ENCODE data around the gene GDI1.
A peak's percentile ranks its signal among the peaks of the same experiment; 100 is the strongest.

GDI1 gene

GRCh38 chrX:154457491-154458115 is 20.6 kb downstream of the GDI1 start:
- no peaks in the 10 kb centered on the region for H3K4me1 ChIP-seq (ENCODE audit: control insufficient read depth, insufficient read depth, low read length)
- peaks cover 30% of the 10 kb centered on the region for H3K9me3 ChIP-seq (ENCODE audit: control insufficient read depth, insufficient read depth, low read length)
- peaks cover 13% of the 10 kb centered on the region; the same call in 1 of the 2 replicates for H3K36me3 ChIP-seq (ENCODE audit: control insufficient read depth, insufficient read depth, low read length)
- H3K27ac ChIP-seq (ENCODE audit: low read depth, low read length) = no peak overlapping the region
- H3K9ac ChIP-seq (ENCODE audit: low read depth, low read length) = no peak overlapping the region
- H3K4me3 ChIP-seq (ENCODE audit: low read depth, low read length) = peak overlapping the region; percentile 60; the same call in 1 of the 2 replicates
- H3K27me3 ChIP-seq (ENCODE audit: control insufficient read depth, insufficient read depth, low read length) = no peaks in the 10 kb centered on the region

DNA sequence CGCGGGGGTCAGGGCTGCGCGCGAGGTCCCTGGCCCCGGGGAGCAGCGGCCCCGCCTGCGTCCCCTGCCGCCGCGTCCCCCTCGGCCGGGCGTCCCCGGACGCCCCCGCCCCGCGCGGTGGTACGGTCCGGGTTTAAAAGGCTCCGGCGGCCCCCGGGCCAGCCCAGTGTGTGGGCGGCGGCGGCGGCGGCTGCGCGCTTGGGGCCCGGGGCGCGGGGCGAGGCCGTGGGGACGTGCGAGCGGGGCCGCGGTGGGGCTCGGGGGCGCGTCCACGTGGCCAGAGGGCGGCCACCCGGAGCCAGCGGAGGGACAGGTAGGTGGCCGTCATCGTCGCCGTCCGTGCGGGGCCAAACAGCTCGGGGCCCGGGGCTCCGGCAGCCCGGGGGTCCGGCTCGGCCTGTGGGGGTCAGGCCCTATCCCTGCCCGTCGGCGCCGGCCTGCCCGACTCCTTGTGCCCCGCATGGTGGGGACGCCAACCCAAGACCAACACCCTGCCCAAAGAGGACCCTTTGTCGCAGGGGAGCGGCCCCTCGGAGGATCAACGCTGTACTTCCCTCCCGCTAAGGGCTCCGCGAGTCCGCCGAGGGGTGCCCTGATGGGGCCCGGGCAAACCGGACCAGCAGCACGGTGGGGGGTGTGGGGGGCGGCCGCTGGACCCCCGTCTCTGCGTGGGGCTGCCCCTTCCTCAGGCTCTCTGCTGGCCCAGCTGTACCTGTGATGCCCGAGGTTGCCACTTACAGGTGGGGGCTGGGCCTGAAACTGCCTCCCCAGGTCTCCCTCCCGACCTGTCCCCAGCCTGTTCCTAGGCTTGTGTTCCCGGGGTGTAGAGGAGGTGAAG is 21.4 kb downstream of the GDI1 start, which contains the start of gene PLXNA3:
TSS of gene PLXNA3 (plus strand) at position 166 of the 838 bp plus-strand sequence. CDS start 1,903 bp downstream, outside the sequence.
- Histone ChIP-seq H3K4me1 (ENCODE audit: control insufficient read depth, insufficient read depth, low read length) (no peaks in the 10 kb centered on the region), H3K27ac (ENCODE audit: low read depth, low read length) (no peak within 1 kb of the TSS), H3K9me3 (ENCODE audit: control insufficient read depth, insufficient read depth, low read length) (peaks cover 31% of the 10 kb centered on the region), H3K36me3 (ENCODE audit: control insufficient read depth, insufficient read depth, low read length) (peaks cover 19% of the 10 kb centered on the region; the same call in 1 of the 2 replicates), H3K4me3 (ENCODE audit: low read depth, low read length) (peak within 1 kb of the TSS; percentile 60), H3K27me3 (ENCODE audit: control insufficient read depth, insufficient read depth, low read length) (no peaks in the 10 kb centered on the region), H3K9ac (ENCODE audit: low read depth, low read length) (no peak within 1 kb of the TSS)

- Histone ChIP-seq H3K9ac (ENCODE audit: low read depth, low read length) (no peak overlapping the region), H3K36me3 (ENCODE audit: control insufficient read depth, insufficient read depth, low read length) (peaks cover 21% of the 10 kb centered on the region; the same call in 1 of the 2 replicates), H3K9me3 (ENCODE audit: control insufficient read depth, insufficient read depth, low read length) (peaks cover 29% of the 10 kb centered on the region), H3K4me3 (ENCODE audit: low read depth, low read length) (peak overlapping the region; percentile 60), H3K27ac (ENCODE audit: low read depth, low read length) (no peak overlapping the region), H3K27me3 (ENCODE audit: control insufficient read depth, insufficient read depth, low read length) (no peaks in the 10 kb centered on the region), H3K4me1 (ENCODE audit: control insufficient read depth, insufficient read depth, low read length) (no peaks in the 10 kb centered on the region)
Observed at GRCh38 chrX:154458954-154459778, 22.2 kb downstream of the GDI1 start.

DNA sequence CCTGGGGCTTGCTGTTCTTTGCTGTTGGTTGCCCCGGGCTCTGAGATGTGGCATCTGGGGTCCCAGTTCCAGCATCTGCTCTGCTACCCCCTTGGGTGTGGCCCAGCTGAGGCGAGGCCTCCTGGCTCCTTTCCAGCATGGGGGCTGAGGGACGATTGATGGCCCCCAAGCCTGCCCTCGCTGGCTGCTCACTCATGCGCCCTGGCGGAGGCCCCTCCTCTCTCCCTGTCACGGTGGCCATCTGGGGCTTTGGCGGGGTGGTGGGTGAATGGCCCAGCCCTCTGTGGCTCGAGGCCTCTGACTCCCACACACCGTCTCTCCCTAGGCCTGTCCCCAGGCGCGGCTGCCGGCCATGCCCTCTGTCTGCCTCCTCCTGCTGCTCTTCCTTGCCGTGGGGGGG is 22.9 kb downstream of the GDI1 start:
- no peaks in the 10 kb centered on the region for H3K27me3 ChIP-seq (ENCODE audit: control insufficient read depth, insufficient read depth, low read length)
- H3K9me3 ChIP-seq (ENCODE audit: control insufficient read depth, insufficient read depth, low read length) = peaks cover 28% of the 10 kb centered on the region
- H3K27ac ChIP-seq (ENCODE audit: low read depth, low read length) = no peak overlapping the region
- no peaks in the 10 kb centered on the region for H3K4me1 ChIP-seq (ENCODE audit: control insufficient read depth, insufficient read depth, low read length)
- H3K9ac ChIP-seq (ENCODE audit: low read depth, low read length) = no peak overlapping the region
- H3K36me3 ChIP-seq (ENCODE audit: control insufficient read depth, insufficient read depth, low read length) = peaks cover 23% of the 10 kb centered on the region; the same call in 1 of the 2 replicates
- no peak overlapping the region for H3K4me3 ChIP-seq (ENCODE audit: low read depth, low read length)

- Histone ChIP-seq H3K36me3 (ENCODE audit: control insufficient read depth, insufficient read depth, low read length) (peaks cover 26% of the 10 kb centered on the region; the same call in 1 of the 2 replicates), H3K27ac (ENCODE audit: low read depth, low read length) (no peak overlapping the region), H3K27me3 (ENCODE audit: control insufficient read depth, insufficient read depth, low read length) (no peaks in the 10 kb centered on the region), H3K9me3 (ENCODE audit: control insufficient read depth, insufficient read depth, low read length) (peaks cover 28% of the 10 kb centered on the region; the same call in 1 of the 2 replicates), H3K4me1 (ENCODE audit: control insufficient read depth, insufficient read depth, low read length) (no peaks in the 10 kb centered on the region), H3K4me3 (ENCODE audit: low read depth, low read length) (no peak overlapping the region), H3K9ac (ENCODE audit: low read depth, low read length) (no peak overlapping the region)
Observed at GRCh38 chrX:154460326-154460725, 23.4 kb downstream of the GDI1 start.

GRCh38 chrX:154462396-154462795 is 25.4 kb downstream of the GDI1 start:
- H3K9me3 ChIP-seq (ENCODE audit: control insufficient read depth, insufficient read depth, low read length) = peaks cover 37% of the 10 kb centered on the region; the same call in 1 of the 2 replicates
- H3K36me3 ChIP-seq (ENCODE audit: control insufficient read depth, insufficient read depth, low read length) = peaks cover 29% of the 10 kb centered on the region; the same call in 1 of the 2 replicates
- no peak overlapping the region for H3K27ac ChIP-seq (ENCODE audit: low read depth, low read length)
- H3K4me1 ChIP-seq (ENCODE audit: control insufficient read depth, insufficient read depth, low read length) = no peaks in the 10 kb centered on the region
- no peak overlapping the region for H3K9ac ChIP-seq (ENCODE audit: low read depth, low read length)
- no peaks in the 10 kb centered on the region for H3K27me3 ChIP-seq (ENCODE audit: control insufficient read depth, insufficient read depth, low read length)
- no peak overlapping the region for H3K4me3 ChIP-seq (ENCODE audit: low read depth, low read length)

- H3K27me3 ChIP-seq (ENCODE audit: control insufficient read depth, insufficient read depth, low read length) = no peaks in the 10 kb centered on the region
- H3K27ac ChIP-seq (ENCODE audit: low read depth, low read length) = no peak overlapping the region
- no peak overlapping the region for H3K4me3 ChIP-seq (ENCODE audit: low read depth, low read length)
- H3K36me3 ChIP-seq (ENCODE audit: control insufficient read depth, insufficient read depth, low read length) = peaks cover 35% of the 10 kb centered on the region; the same call in 1 of the 2 replicates
- H3K9ac ChIP-seq (ENCODE audit: low read depth, low read length) = no peak overlapping the region
- H3K9me3 ChIP-seq (ENCODE audit: control insufficient read depth, insufficient read depth, low read length) = peaks cover 37% of the 10 kb centered on the region; the same call in 1 of the 2 replicates
- no peaks in the 10 kb centered on the region for H3K4me1 ChIP-seq (ENCODE audit: control insufficient read depth, insufficient read depth, low read length)
Observed at GRCh38 chrX:154463611-154464220, 26.8 kb downstream of the GDI1 start.

- H3K4me1 ChIP-seq (ENCODE audit: control insufficient read depth, insufficient read depth, low read length) = no peaks in the 10 kb centered on the region
Observed at GRCh38 chrX:154464806-154465365, 27.9 kb downstream of the GDI1 start.

DNA sequence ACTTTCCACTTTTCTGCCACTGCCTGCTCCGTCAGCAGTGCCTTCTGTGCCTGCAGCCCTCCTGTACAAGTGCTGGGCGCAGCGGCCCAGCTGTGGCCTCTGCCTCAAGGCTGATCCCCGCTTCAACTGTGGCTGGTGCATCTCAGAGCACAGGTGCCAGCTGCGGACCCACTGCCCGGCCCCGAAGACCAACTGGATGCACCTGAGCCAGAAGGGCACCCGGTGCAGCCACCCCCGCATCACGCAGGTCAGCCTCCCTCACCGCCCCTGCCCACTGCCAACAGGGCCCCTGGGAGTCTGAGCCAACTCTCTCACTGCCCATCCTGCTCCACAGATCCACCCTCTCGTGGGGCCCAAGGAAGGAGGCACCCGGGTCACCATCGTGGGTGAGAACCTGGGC is 28.6 kb downstream of the GDI1 start:
- H3K27me3 ChIP-seq (ENCODE audit: control insufficient read depth, insufficient read depth, low read length) = no peaks in the 10 kb centered on the region
- peaks cover 48% of the 10 kb centered on the region for H3K9me3 ChIP-seq (ENCODE audit: control insufficient read depth, insufficient read depth, low read length)
- no peak overlapping the region for H3K4me3 ChIP-seq (ENCODE audit: low read depth, low read length)
- H3K4me1 ChIP-seq (ENCODE audit: control insufficient read depth, insufficient read depth, low read length) = no peaks in the 10 kb centered on the region
- H3K27ac ChIP-seq (ENCODE audit: low read depth, low read length) = no peak overlapping the region
- no peak overlapping the region for H3K9ac ChIP-seq (ENCODE audit: low read depth, low read length)
- peaks cover 46% of the 10 kb centered on the region; the same call in 1 of the 2 replicates for H3K36me3 ChIP-seq (ENCODE audit: control insufficient read depth, insufficient read depth, low read length)

More at GRCh38 chrX:154464806-154465365, 27.9 kb downstream of the GDI1 start:
- Histone ChIP-seq H3K27ac (ENCODE audit: low read depth, low read length) (no peak overlapping the region), H3K9ac (ENCODE audit: low read depth, low read length) (no peak overlapping the region), H3K27me3 (ENCODE audit: control insufficient read depth, insufficient read depth, low read length) (no peaks in the 10 kb centered on the region), H3K4me3 (ENCODE audit: low read depth, low read length) (no peak overlapping the region), H3K36me3 (ENCODE audit: control insufficient read depth, insufficient read depth, low read length) (peaks cover 42% of the 10 kb centered on the region; the same call in 1 of the 2 replicates), H3K9me3 (ENCODE audit: control insufficient read depth, insufficient read depth, low read length) (peaks cover 46% of the 10 kb centered on the region)

GRCh38 chrX:154466036-154466435 is 29.1 kb downstream of the GDI1 start:
- no peak overlapping the region for H3K9ac ChIP-seq (ENCODE audit: low read depth, low read length)
- no peaks in the 10 kb centered on the region for H3K27me3 ChIP-seq (ENCODE audit: control insufficient read depth, insufficient read depth, low read length)
- peaks cover 49% of the 10 kb centered on the region for H3K9me3 ChIP-seq (ENCODE audit: control insufficient read depth, insufficient read depth, low read length)
- no peak overlapping the region for H3K27ac ChIP-seq (ENCODE audit: low read depth, low read length)
- H3K4me3 ChIP-seq (ENCODE audit: low read depth, low read length) = no peak overlapping the region
- peaks cover 46% of the 10 kb centered on the region for H3K36me3 ChIP-seq (ENCODE audit: control insufficient read depth, insufficient read depth, low read length)
- no peaks in the 10 kb centered on the region for H3K4me1 ChIP-seq (ENCODE audit: control insufficient read depth, insufficient read depth, low read length)

All from HUES48 (cell line).